ENCODE results near the gene RBPJ. TPM values are rescaled to one million over a fixed set of nuclear protein-coding genes. Genes with fewer than 3 reads are reported as not detected.

RBPJ gene
- total RNA-seq, 2 donors from 2014 or later = 71.1 to 78.0 TPM

GRCh38 chr4:26434030-26434639 is 113.3 kb downstream of the RBPJ start:
- no peaks in the 10 kb centered on the region for H3K27me3 Mint-ChIP-seq (ENCODE audit: insufficient read depth)
- H3K36me3 ChIP-seq (ENCODE audit: control insufficient read depth, insufficient read depth, low read length) = peaks cover 55% of the 10 kb centered on the region
- peak overlapping the region; percentile 18 for H3K27ac ChIP-seq (ENCODE audit: low read depth, low read length)
- WGBS, 2 experiments (ENCODE audit: insufficient coverage in 1 of 2, insufficient read length in 1 of 2) = 97 to 100% methylated on average over 1 to 2 of the region's 2 CpGs
- H3K27me3 ChIP-seq (ENCODE audit: control insufficient read depth, insufficient read depth, low read length, poor library complexity, severe bottlenecking) = no peaks in the 10 kb centered on the region
- no peak for DNase-seq
- H3K9ac ChIP-seq (ENCODE audit: extremely low read depth, low read length, poor library complexity, severe bottlenecking) = no peak overlapping the region
- peak overlapping the region; percentile 26 for H3K27ac Mint-ChIP-seq
- peaks cover 8% of the 10 kb centered on the region for H3K4me1 Mint-ChIP-seq
- H3K9me3 ChIP-seq (ENCODE audit: control insufficient read depth, low read length) = no peaks in the 10 kb centered on the region
- no peak overlapping the region for H3K4me3 Mint-ChIP-seq
- H3K9me3 Mint-ChIP-seq = no peaks in the 10 kb centered on the region
- H3K36me3 Mint-ChIP-seq (ENCODE audit: low read depth) = peaks cover 52% of the 10 kb centered on the region
- H3K4me3 ChIP-seq (ENCODE audit: low read length) = no peak overlapping the region
- H3K4me1 ChIP-seq (ENCODE audit: control insufficient read depth, insufficient read depth, low read length) = no peaks in the 10 kb centered on the region
- no peak for TF ChIP-seq CTCF (conservative IDR thresholded peaks at IDR 0.05)

DNA sequence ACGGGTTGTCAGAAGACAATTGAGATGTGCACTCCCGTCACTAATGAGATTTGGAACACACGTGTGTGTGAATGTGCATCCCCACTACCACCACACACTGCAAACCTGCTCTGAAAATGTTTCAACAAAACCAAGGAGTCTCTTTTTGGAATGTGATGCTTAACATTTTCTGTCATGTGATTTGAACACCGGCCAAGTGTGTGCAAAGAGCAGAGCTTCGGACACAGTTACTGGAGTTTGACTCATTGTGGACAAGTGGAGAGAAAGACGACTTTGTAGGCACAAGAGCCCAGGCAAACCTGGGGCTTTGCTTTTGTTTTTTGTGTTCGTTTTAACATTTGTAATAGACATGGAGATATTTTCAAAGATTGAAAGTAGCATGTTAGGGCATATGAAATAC is 120.3 kb downstream of the RBPJ start:
- Histone ChIP-seq H3K27ac (ENCODE audit: low read depth, low read length) (no peak overlapping the region), H3K9ac (ENCODE audit: extremely low read depth, low read length, poor library complexity, severe bottlenecking) (no peak overlapping the region), H3K27me3 (ENCODE audit: control insufficient read depth, insufficient read depth, low read length, poor library complexity, severe bottlenecking) (no peaks in the 10 kb centered on the region), H3K4me1 (ENCODE audit: control insufficient read depth, insufficient read depth, low read length) (no peaks in the 10 kb centered on the region), H3K36me3 (ENCODE audit: control insufficient read depth, insufficient read depth, low read length) (peaks cover 17% of the 10 kb centered on the region), H3K9me3 (ENCODE audit: control insufficient read depth, low read length) (peaks cover 27% of the 10 kb centered on the region), H3K4me3 (ENCODE audit: low read length) (no peak overlapping the region)
- 84 to 94% methylated on average over 4 to 7 of the region's 7 CpGs for WGBS, 2 experiments (ENCODE audit: insufficient coverage in 1 of 2, insufficient read length in 1 of 2)
- H3K36me3 Mint-ChIP-seq (ENCODE audit: low read depth) = peaks cover 55% of the 10 kb centered on the region
- no peak overlapping the region for H3K4me3 Mint-ChIP-seq
- no peaks in the 10 kb centered on the region for H3K27me3 Mint-ChIP-seq (ENCODE audit: insufficient read depth)
- no peak overlapping the region for H3K27ac Mint-ChIP-seq
- H3K9me3 Mint-ChIP-seq = peaks cover 19% of the 10 kb centered on the region
- no peak for DNase-seq
- H3K4me1 Mint-ChIP-seq = no peaks in the 10 kb centered on the region
- TF ChIP-seq CTCF (conservative IDR thresholded peaks at IDR 0.05) = no peak

GRCh38 chr4:26441771-26442170 is 121.0 kb downstream of the RBPJ start:
- TF ChIP-seq CTCF (conservative IDR thresholded peaks at IDR 0.05) = no peak
- H3K27ac ChIP-seq (ENCODE audit: low read depth, low read length) = no peak overlapping the region
- no peaks in the 10 kb centered on the region for H3K27me3 ChIP-seq (ENCODE audit: control insufficient read depth, insufficient read depth, low read length, poor library complexity, severe bottlenecking)
- WGBS, 2 experiments (ENCODE audit: insufficient coverage in 1 of 2, insufficient read length in 1 of 2) = 94 to 97% methylated on average over 4 to 5 of the region's 5 CpGs
- Mint-ChIP-seq H3K27ac (no peak overlapping the region), H3K4me1 (no peaks in the 10 kb centered on the region), H3K27me3 (ENCODE audit: insufficient read depth) (no peaks in the 10 kb centered on the region), H3K4me3 (no peak overlapping the region), H3K36me3 (ENCODE audit: low read depth) (peaks cover 49% of the 10 kb centered on the region), H3K9me3 (peaks cover 24% of the 10 kb centered on the region)
- no peak overlapping the region for H3K4me3 ChIP-seq (ENCODE audit: low read length)
- H3K36me3 ChIP-seq (ENCODE audit: control insufficient read depth, insufficient read depth, low read length) = peaks cover 11% of the 10 kb centered on the region
- no peak for DNase-seq
- no peak overlapping the region for H3K9ac ChIP-seq (ENCODE audit: extremely low read depth, low read length, poor library complexity, severe bottlenecking)
- no peaks in the 10 kb centered on the region for H3K4me1 ChIP-seq (ENCODE audit: control insufficient read depth, insufficient read depth, low read length)
- H3K9me3 ChIP-seq (ENCODE audit: control insufficient read depth, low read length) = peaks cover 27% of the 10 kb centered on the region

All from endodermal cell (in vitro differentiated cells).